HUDEP-2 (cell line): ENCODE results near the gene RAB31.
"Not testable (repeated sequence)": the region's sequence is repeated elsewhere in the genome, so short reads cannot be mapped to it uniquely, and the experiment has no call there.

ENCODE experiments used
- DNase-seq, 76 experiments: peaks; one replicate each; lab custom pipeline; 2025; ENCODE audit not compliant: unreplicated experiment in 76 of 76; lab: John Stamatoyannopoulos, UW

Gene RAB31

DNA sequence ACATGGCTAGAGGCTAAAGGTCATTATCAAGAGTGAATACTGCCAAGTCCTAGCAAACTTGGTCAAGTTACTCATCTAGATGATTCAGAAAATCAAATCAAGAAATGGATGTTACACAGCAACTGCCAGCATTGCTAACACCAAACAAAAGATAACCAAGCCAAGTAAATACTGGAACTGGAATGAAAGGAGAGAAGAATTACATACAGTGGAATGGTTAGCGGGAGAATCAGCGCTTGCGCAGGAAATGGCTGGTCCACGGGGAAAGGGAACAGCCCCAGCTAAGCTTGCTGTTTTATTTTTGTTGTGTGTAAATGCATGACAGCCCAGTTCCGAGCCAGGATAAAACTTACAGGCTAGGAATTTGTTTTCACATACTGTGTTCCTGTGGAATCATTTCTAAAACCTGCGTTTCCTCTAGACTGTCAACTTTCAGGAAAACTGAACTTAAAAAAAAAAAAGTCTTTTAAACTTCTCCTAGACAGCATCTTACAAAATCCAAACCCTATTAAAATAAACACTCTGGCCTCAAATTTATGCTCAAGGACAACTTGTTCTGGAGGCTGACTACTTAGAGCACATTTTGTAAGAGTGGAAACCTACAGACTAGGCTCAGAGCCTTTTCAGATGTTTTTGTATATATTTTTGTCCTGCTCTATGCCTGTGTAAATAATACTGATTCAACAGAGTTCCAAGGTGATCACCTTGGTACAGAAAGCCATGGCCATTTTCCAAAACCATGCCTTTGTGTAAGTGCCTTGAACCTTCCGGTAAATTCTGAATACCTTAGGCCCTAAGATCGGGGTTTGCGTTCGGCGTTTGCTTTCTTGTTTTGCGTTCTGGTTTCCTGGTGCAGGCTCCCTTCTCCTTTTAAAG is 146.9 kb downstream of the RAB31 start:
- no peak for DNase-seq

DNA sequence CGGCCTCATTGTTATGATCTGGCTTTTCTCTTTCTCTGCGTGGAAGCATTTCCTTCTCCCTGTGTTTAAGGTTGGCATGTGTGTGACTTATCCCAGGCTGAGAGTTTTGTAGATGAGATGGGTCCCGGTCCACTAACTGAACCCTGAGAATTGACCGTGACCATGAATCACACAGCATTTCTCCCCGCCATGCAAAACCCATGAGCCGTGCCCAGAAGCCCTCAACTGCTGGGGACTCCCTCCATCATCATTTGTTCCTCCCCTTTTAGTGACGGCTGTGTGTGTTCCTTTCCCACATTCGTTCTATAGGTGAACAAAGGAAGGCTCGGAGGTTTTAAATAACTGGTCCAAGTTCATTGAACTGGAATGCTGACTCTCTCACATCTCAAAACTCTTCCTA is 147.6 kb downstream of the RAB31 start:
- no peak for DNase-seq

DNA sequence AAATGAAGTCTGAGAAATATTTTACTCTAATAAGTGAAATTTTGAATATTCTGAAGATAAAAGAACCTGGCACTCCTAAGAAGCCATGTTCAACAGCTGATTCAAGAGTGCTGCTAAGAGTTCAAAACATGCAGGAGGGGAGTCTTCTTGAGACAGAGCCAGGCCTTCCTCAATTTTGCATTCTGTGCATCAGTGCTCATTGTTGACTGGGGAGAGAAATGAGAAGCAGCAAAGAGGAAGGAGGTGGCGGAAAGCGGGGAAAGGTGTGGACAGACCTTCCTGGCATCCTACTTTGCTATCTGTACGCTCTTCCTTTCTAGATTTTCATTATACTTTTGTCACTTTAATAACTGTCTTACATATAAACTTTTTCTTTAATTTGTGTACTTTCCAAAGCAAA is 148.0 kb downstream of the RAB31 start:
- no peak for DNase-seq

GRCh38 chr18:9857479-9857998 is 149.4 kb downstream of the RAB31 start:
- not testable (repeated sequence) for DNase-seq

GRCh38 chr18:9858642-9859041 is 150.5 kb downstream of the RAB31 start:
- DNase-seq = no peak

GRCh38 chr18:9859232-9859631 is 151.1 kb downstream of the RAB31 start:
- DNase-seq = no peak

DNA sequence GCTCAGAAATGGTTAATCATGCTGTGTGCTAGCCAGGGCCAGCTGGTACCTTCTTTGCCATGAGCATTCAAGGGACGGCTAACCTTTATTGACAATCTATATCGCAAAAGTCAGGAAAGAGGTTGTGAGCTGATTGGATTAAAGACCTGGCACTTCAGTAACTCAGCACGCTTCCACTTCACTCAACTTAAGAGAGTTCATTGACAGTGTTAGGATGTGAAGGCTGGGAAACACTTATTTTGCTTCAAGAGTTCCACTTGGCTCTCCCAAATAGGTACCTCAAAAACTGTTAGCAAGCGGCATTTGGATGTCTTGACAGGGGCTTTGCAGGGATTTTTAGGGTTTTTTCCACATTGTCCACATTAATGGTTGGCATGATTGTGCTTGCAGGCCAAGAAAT is 152.6 kb downstream of the RAB31 start:
- DNase-seq = no peak

GRCh38 chr18:9861157-9861556 is 153.1 kb downstream of the RAB31 start:
- DNase-seq = no peak

DNA sequence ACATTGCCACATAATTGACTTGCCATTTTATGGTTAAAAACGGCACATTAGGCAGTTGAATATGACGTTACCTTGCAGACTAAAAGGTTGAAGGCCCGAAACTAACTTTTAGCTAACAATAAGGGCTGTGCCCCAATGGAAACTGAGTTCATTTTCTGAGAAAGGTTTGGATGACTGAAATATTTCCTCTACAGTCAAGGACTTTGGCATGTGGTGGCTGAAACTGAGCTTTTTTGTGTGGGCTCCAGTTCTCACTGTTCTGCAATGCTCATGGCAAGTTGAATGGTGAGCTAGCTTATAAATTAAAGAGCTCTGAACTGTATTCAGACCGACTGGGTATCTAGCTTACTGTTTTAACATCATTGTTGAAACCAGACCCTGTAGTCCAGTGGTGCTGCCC is 153.8 kb downstream of the RAB31 start:
- DNase-seq = no peak

DNA sequence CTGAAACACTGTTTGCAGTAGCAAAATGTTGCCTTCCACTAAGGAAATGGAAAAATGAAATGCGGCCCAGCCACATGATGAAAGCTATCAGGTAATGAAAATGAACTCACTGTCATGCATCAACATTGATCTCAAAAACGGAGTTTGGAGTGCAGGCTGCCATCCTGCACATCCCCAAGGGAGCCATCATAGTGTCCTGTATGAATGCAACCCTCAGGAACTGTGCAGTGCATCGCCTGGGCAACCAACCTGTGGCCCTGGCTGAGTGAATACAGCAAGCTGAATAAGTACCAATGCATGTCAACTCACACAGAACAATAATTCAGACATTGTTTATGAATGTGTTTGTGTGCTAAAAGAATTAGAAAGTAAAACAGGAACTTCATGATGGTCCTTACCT is 154.6 kb downstream of the RAB31 start:
- DNase-seq = no peak

DNA sequence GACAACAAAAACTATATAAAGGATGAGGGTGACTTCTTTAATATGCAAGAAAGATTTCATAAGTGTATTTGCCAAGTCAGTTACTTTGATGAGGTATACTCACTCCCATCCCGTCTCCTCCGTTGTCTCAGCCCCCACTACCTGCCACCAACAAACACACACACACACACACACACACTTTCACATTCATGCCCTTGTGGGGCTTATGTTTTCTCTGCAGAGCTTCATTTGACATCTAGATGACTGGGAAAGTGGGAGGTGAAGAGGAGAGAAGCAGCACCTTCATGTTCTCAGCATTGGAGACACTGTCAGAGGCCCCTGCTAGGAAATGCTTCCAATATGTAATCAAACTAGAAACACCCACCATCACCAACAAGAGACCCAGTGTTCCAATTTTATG is 155.2 kb downstream of the RAB31 start:
- no peak for DNase-seq

DNA sequence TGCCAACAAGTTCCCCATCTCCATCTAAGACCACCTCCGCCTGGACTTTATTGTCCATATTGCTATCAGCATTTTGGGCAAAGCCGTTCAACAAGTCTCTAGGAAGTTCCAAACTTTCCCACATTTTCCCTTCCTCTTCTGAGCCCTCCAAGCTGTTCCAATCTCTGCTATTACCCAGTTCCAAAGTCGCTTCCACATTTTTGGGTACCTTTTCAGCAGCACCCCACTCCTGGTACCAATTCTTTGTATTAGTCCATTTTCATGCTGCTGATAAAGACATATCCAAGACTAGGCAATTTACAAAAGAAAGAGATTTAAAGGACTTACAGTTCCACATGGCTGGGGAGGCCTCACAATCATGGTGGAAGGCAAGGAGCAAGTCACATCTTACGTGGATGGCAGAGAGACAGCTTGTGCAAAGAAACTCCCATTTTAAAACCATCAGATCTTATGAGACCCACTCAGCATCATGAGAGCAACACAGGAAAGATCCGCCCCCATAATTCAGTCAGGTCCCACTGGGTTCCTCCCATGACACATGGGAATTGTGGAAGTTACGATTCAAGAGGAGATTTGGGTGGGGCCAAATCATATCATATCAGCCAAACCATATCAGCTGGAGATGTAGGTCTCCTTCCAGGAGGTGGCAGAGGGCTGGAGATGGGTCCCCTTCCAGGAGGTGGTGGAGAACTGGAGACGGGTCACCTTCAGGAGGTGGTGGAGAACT is 157.8 kb downstream of the RAB31 start:
- no peak for DNase-seq

GRCh38 chr18:9866627-9867026 is 158.5 kb downstream of the RAB31 start:
- DNase-seq = no peak

GRCh38 chr18:9867071-9867594 is 159.0 kb downstream of the RAB31 start:
- no peak for DNase-seq

DNA sequence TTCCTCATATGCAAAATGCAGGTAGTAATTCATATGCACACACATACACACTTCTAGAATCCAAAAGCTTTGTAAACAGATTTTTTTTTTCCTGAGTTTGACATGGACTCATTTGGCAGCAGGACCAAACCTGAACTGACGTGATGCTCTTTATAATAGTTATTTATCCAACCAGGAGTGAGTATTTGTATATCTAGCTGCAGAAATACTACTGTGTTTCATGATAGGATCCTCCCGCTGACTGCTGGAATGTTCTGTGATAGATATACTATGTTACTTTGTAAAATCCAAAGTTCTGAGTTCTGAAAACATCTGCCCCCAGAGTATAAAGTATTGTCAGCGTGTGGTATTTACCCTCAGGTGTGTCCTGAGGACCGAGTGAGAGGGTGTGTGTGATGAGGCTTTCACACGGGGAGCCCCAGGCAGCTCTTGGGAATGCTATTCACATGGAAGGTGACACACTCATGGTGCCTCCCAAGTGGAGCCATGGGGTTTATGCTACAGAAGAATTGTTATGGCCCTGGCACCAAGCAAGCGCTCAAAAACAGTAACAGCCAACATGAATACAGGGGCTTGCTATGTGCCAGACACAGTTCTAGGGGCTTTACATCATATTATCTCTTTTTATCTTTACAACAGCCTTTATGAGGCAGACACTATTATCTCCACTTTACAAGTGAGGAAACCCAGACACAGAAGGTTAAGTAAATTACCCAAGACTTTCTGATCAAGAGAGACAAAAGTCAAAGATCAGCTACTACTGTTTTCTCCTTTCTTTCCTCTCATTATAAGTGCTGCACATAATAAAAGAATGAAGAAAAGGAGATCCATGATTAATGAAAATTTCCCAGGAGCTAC is 161.0 kb downstream of the RAB31 start:
- DNase-seq = no peak

DNA sequence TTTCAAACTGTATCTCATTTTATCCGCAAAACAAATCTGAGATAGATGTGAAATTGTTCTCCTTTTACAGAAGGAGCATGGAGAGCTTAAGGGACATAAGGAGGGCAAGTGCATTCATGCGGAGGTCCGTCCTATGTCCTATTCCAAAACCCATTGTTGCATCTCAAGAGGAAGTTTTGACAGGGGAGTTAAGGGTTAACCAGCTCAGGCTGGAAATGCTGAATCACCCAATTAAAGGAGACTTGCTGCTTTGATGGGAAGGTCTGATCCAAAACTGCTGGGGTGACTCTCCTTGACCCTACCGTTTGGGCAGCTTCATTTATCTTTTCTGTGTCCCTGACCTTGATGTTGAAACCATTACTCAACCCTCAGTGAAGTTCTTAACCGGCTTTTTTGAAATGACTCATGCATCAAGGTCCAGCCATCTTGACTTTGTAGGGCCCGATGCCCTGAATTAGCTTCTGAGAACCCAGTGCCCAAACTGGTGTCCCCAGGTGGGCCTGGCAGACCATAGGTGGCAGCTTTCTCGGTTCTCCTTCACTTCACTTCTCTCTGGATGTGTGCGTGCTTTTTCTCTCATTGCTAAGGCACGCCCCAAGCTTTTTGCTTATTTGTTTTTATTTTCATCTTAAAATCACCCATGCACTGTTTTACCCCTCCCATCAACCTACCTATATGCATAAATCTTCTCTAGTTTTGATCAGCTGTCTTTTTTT is 161.8 kb downstream of the RAB31 start:
- DNase-seq = peak in 29 of 76 experiments; percentile 2 to 67 (median 29)

GRCh38 chr18:9870431-9871008 is 162.4 kb downstream of the RAB31 start:
- DNase-seq = peak in 1 of 76 experiments; percentile 0

DNA sequence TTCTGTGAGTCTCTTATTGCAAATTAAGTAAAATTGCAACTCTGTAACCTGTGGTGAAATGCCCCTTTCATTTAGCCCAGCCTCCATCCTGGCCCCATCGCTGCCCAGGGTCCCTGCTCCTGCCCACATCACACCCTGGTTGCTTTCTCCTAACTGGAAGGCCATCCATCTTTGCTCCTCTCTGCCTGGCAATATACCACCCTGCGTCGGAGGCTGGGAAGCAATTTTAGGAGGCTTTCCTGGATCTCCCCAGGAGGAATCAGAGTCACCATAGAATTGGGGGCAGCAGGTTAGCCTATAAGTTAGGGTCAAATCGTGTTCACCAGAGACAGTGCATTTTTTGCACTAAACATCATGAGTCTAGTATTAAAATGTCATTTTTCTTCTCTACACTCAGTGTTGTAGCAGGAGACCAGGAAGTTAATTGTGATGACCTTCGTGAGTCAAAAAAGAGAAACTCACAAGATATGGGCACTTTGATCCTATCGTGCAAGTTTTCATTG is 163.2 kb downstream of the RAB31 start:
- no peak for DNase-seq

DNA sequence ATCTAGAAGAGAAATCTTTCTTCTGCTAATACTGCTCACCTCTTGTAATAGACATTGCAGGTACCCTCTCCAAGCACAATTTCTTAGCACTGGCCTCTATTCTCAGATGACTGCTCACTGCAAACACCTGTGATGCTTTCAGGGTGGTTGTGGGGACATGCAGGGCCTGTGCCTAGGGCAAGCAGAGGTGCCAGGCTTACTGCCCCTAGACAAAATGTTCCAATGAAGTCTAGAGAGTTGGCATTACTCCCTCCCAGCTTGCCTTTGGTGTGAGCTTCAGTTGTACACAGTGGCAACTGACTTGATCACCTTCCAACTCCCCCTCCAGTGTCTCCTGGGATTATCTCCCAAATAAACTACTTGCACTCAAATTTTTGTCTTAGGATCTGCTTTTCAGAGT is 164.7 kb downstream of the RAB31 start:
- DNase-seq = no peak
